ENCODE data around the gene WDSUB1.

Gene WDSUB1

DNA sequence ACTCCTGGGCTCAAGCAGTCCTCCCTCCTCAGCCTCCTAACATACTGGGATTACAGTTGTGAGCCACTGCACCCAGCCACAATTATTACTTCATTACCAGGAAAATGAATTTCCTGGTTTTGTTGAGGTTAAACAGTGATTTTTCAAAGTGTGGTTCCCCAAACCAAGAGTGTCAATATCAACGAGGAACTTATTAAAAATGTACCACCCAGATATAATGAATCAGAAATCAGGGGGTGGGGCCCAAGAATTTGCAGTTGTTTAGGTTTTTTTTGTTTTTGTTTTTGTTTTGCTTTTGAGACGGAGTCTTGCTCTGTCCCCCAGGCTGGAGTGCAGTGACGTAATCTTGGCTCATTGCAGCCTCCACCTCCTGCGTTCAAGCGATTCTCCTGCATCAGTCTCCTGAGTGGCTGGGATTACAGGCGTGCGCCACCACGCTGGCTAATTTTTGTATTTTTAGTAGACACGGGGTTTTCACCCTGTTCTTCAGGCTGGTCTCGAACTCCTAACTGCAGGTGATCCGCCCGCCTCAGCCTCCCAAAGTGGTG lies 94.1 kb downstream of the WDSUB1 start:
- no peak for DNase-seq

- no peak for DNase-seq
These were observed 98.1 kb downstream of the WDSUB1 start for GRCh38 chr2:159188449-159188848.

DNA sequence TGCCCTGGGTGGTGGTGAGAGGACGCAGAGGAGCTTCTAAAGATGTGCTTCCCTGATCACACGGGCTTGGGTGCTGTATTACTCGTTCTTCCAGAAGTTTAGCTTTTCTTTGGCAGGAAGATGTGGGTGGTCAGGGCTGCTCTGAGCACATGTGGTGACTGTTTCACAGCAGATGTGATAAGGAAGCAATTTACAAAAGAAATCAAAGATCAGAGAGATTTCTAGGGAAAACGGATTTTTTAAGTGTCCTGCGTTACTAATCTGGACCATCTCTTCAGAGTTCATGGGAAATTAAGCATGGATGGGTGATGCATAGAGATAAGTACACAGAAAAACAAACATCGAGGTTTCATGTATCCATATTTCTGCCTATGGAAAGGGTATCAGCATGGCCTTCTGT lies 99.4 kb downstream of the WDSUB1 start:
- DNase-seq: no peak

- DNase-seq: no peak
These were observed 100.0 kb downstream of the WDSUB1 start for GRCh38 chr2:159186462-159186861.
